ENCODE measurements around the gene CCDC9B.

Gene CCDC9B

DNA sequence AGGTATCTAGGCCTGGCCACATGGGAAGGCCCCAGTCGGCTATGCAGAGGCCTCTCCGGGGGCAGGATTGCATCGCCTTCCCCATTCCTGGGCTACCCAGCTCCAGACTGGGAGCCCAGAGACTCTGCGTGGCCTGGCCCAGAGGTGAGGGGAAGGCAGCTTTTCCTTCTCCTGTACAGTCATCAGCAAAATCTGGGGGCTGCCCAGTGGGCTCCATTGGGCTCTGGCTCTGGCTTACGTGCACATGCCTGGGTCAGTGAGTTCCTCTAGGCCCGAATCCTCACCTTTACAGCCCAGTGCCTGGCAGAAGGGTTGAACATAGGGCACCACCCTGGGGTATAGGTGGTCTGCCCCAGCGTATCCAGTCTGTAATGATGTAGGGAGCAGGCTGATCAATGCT lies 53.9 kb downstream of the CCDC9B start:
- DNase-seq = no peak

- DNase-seq = no peak
These were observed 54.6 kb downstream of the CCDC9B start for GRCh38 chr15:40286061-40286532.

DNA sequence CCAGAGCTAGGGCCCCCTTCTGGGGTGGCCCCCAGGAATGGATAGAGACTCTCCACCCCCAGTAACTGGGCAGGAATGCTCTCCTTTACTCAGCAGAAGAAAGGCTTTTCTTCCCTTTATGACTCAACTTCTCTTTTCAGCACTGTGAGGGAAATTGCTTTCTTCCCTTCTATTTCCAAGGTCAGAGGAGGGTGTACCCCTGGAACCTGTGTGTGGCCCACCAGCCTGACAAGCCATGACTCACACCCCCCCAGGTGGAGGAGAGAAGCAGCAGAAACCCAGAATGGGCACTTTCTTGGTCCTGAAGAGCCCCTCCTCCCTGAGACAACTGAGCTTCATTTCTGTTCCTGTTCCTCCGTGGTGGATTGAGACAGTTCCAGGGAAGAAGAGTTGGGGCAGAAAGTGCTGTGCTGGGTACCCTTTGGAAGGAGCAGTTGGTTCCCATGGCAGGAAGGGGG lies 55.2 kb downstream of the CCDC9B start:
- no peak for DNase-seq

DNA sequence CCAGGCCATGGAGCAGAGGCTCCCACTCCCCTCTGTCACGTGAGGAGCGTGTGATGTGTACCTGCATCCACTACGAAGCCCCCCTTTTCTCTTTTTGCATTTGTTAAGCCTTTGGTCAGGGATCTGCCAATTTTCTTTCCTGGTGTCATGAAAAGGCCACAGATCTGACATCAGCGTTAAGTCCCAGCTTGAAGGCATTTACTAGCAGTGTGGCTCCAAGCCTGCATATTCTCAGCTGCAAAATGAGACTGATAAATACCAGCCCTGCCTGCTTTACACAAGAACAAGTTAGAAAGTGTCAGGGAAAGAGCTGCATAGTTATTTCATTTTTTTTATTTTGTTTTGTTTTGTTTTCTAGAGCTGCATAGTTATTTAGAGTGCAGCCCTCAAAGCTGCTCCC lies 55.6 kb downstream of the CCDC9B start:
- DNase-seq = no peak

- no peak for DNase-seq
These were observed 57.0 kb downstream of the CCDC9B start for GRCh38 chr15:40283615-40284300.

- peak in 1 of 2 experiments; percentile 30 for DNase-seq
These were observed 57.7 kb downstream of the CCDC9B start, which contains the start of gene ANKRD63 for GRCh38 chr15:40282869-40283614. Gene ANKRD63 (minus strand): TSS chr15:40283064. CDS start chr15:40282586, 478 bp downstream.

DNA sequence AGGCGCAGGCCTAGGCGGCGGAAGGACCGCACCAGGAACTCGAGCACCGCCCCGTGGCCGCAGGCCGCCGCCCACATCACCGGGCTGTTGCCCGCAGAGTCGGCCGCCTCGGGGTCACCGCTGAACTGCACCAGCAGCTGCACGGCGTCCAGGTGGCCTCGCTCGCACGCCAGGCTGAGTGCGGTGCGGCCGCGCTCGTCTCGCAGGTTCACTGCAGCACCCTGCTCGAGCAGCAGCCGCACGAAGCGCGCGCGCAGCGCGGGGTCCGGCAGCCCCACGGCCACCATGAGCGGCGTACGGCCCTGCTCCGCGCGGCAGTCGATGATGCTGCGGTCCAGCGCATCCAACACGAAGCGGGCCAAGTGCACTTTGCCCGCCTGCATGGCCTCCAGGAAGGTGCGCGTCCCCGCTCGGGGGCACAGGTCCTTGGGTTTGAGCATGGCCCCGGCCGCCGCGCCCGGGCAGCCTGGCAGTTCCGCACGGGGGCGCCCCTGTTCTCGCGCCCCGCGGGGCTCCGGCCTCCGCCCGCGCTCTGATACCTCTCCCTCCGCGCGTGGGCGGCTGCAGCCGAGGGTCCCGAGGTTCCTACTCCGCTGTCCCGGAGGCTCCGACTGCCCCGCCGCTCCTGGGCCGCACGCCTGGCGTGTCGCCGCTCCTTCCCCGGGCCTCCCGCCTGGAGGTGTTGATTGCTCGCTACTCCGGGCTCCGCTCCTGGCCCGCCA lies 58.4 kb downstream of the CCDC9B start:
- peak; percentile 38 to 42 for DNase-seq

DNA sequence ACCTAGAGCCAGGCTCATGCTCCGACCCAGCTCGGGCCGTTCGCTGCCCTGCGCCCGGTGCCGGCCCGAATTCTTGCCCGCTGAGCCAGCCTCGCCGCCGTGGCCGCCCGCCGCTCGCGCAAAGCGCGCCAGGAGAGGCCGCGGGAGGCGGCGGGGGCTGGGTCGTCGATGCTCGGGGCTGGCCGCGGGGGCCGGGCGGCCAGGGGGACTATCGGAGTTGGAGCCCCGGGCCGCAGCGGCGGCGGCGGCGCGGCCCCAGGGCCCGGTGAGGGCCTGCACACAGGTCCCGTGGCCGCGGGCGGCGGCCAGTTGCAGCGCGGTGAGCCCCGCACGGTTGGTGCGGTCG lies 59.0 kb downstream of the CCDC9B start:
- DNase-seq = no peak
